Activated CD8-positive, alpha-beta memory T cell treated with anti-CD3 and anti-CD28 coated beads, Interleukin-2, amount 50 U/mL, for 4 hours (primary cell): Measurements from ENCODE around the gene CCDC9B.

Source experiments
- DNase-seq: peaks from one replicate; pipeline ENCODE4 v3.0.0-alpha.2; 2020

Gene CCDC9B

DNA sequence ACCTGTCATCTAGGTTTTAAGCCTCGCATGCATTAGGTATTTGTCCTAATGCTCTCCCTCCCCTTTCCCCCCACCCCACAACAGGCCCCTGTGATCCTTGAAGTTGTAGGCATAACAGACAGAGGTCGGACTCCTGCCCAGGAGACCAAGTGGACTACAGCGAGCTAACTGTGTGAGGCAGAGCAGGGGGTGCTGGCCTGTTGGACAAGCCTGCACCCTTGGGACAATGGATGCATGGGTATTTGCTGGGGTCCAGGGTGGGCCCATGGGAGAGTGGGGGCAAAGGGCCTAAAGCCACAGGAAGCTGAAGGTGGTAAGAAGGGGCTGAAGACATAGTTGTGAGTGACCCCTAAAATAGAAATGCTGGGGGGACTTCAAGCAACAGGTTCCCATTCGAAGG is 35.5 kb downstream of the CCDC9B start:
- DNase-seq = no peak

DNA sequence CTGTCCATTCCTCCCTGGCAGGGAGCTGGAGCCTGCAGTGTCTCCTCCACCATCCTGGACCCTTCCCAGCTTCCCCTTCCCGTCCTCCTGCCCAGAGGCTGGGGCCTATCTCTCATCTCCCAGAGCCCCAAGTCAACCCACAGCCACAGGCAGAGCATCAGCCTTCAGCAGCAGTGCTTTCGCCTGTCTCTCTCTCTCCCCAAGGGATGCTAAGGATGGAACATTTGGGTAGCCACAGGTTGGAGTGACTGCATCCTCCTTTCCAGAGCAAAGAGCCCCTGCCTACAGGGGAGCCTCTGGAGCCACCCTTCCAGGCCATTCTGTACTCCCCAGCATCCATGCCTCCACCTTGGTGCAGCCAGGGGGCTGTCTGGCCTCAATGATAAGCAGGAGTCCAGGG is 37.2 kb downstream of the CCDC9B start:
- no peak for DNase-seq

DNA sequence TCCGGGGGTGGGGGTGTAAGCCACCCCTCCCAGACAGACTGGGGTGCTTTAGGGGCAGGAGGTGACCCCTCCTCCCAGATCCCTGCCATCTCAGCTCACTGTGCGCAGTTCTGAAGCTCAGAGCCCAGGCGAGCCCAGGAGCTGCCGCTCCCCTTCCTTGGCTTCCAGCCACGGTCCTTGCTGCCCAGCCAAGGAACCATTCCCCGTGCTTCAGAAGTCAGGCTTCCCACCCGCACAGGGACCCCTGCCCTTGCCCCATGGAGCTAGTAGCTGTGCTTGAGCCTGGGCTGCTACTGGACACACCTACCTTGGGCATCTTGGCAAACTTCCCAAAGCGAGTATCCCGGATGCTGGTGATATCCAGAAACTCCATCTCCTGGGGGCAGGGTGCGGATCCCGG is 37.8 kb downstream of the CCDC9B start:
- no peak for DNase-seq

DNA sequence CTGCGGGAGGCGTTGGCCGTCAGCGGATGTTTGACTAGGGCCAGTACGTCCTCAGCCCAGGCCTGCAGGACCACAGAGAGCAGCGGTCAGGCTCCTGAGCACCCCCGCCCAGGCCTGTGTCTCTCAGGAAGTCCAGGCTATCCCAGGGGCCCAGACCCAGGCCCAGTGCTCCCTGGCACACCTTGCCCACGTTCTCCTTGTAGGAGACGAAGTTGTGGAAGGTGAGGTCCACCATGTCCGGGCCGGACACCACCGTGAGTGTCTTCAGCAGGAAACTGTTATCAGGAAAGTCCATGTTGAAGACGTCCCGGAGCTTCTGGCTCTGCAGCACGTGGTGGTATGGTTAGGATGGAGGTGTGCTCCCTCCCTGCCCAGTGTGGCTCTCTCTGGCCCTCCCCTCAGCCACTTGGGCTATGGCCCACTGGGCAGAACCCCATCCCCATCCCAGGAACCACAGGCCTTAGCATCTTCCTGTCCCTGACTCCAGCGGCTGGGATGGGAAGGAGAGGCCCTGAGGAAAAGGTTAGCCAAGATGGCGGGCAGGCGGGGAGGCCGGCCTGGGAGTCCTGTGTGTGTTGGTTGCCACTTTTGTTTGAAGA is 38.4 kb downstream of the CCDC9B start:
- no peak for DNase-seq

DNA sequence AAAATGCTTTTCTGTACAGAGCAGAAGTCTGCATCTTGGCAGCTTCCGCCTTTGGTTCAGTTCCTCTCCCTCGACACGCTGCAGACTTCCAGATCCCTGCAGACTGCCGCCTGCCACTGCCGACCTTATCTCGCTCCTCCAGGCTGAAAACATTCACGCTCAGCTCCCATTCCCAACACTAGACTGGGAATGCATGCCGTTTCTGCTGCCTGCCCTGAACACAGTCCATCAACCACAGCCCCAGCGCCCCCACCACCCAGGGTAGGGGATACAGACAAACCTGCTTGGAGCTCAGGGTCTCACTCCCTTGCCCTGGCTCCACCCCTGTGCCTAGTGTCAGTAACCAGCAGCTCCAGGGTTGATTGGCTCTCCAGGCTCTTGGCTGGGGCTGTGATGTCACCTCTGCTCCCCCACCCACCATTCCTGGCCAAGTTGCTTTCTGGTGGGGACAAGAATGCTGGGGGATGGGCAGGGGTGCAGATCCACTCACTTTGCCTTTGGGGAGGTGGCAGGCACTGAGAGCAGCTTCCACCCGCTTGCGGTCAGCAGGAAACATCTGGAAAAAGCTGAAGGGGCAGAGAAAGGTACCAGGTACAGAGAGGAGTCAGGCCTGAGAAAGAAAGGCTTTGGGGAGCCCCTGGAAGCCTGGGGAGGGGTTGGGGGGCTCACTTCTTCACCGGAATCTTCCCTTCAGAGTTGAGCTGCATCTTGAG is 39.1 kb downstream of the CCDC9B start:
- no peak for DNase-seq

DNA sequence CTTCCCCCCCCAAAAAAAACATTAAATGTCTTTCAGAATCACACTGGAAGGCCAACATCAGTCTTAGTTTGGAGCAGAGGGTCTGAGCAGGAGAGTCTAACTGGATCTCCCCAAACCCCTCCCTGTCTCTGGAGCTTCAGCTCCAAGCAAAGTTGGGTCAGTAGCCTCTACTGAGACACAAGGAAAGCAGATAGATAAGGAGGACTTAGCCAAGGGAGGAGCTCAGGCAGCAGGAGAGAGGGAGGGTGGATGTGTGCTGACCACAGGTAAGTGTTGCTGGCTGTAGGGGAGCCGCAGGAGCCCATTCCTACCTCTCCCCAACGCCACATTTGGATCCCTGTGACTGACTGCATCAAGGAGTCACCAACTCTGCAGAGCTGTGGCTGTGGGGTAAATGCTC is 40.0 kb downstream of the CCDC9B start:
- no peak for DNase-seq

DNA sequence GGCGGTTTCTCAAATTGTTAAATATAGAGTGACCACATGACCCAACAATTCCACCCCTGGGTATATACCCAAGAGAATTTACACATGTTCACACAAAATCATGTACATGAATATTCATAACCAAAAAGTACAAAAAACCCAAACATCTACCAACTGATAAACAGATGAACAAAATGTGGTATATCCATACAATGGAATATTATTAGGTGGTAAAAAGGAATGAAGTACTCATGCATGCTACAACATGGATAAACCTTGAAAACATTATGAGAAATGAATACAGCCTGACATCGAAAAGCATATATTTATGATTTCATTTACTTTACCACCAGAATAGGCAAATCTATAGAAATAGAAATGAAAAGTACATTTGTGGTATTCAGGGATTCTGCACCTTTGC is 40.4 kb downstream of the CCDC9B start:
- no peak for DNase-seq

DNA sequence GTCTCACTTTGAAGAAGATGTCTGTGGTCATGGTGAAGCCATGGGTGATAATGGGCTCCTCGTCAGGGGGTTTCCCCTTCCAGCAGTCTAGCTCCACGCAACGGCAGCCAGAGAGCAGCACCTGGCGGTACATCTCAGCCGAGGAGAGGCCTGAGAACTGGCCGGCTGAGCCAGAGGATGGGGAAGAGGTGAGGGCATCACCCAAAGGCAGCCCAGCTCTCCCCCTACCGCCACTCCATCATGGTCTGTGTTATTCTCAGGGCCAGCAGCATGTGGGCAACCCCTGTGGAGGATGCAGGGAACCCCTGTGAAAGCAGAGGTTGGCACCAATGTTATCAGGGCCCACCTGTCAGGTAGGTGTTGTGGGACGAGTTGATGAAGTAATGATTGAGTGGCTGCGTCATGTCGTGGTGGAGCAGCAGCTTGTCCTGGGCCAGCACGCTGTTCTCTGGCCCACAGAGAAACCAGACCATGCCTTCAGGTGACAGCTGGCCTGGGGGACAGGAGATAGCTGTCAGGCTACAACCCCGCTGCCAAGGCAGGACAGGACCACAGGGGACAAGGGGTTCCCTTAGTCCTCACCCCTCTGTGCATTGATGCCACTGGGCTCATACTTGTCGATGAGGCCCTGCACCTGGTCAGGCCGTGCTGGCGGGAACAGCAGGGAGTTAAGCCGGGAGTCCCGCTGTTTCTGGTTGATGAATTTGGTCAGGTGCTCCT is 42.4 kb downstream of the CCDC9B start:
- DNase-seq = no peak

DNA sequence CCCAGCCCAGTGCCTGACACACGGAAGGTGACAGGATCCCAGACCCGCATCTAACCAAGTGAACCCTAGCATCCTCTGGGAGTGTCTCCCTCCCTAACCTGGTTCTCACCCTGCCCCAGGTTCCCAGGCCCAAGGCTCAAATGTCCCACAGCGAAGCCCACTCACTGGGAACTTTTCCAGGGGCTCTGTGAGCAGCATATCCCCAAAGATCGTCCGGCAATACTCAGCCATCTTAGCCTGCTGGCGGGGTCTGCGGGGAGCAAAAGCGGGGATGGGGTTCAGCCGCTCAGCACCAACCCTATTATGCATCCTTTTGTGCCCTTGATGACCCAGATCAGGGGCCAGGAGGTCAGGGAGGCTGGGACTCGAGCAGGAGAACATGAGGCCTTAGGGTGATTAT is 43.4 kb downstream of the CCDC9B start:
- no peak for DNase-seq

DNA sequence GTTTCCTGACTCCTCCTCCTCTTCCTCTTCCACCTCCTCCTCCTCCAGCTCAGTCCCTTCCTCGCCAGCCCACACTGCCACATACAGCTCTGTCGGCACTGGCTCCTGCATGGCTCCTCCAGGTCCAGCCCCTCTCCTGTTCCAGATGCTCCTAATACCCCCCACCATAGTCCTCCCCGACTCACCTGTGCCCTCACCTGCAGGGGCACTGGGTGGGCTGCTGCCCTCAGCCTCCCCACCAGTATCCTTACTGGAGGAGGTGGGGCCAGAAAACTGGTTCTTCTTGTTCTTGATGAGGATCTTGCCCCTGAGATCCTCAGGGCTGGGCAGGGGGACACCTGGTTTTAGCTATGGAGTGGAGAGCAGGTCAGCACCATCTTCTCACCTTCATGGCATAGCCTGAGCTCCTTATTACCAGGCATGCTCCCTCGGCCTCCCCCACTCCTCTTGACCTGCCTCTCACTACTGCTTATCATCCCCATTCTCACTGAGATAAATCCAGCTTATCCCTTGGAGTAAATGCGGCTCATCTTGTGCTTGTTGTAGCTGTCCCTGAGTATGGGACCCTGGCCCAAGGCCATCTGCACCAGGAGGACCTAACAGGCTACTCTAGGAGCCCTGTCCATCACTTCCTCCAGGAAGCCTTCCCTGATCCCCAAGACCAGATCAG is 44.0 kb downstream of the CCDC9B start:
- no peak for DNase-seq

DNA sequence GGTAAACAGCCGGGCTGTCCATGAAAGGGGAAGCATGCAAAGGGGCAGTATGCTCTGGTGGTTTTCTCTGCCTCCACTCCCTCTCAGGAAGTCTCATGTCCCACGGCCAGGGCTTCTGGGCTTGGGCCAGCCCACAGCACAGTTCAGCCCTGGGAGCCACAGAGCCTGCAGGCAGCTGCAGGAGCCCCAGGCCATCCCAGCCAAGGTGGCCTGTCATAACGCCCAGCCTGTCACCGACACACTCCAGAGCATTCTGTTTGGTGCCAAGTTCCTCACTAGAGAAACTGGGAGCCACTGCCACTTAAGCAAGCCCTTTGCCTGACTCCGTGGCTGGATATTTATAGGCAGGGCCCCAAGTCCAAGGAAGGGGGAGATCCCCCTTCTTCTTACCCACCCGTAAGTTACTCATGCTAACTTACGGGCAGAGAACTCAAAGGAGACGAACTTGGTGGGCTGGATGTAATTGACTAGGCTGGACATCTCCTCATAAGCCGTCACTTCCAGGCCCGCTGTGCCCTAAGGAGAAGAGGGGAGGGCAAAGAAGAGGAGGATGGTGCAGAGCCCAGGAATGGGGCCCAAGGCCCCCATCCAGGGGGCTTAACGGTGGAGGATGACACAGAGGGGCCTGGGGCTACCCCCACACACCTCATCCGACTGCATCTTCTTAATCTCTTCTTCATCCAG is 44.7 kb downstream of the CCDC9B start:
- no peak for DNase-seq

DNA sequence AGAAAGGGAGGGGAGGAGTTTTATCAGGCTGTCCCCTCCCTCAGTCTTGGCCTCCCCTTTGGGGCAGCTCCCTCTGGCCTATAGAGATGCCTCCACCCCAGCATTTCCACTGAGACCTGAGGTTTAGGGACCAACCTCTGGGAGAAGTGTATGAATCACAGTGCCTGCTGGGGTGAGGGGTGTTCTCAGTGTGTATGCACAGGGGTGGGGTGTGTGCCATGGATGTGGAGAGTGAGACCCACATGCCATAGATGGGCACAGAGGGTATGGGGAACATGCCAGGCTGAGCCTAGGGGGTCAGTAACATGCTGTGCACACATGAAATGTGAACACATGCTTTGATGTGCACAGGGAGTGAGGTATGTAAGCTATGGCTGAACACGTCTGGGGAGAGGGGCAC is 45.4 kb downstream of the CCDC9B start:
- no peak for DNase-seq

DNA sequence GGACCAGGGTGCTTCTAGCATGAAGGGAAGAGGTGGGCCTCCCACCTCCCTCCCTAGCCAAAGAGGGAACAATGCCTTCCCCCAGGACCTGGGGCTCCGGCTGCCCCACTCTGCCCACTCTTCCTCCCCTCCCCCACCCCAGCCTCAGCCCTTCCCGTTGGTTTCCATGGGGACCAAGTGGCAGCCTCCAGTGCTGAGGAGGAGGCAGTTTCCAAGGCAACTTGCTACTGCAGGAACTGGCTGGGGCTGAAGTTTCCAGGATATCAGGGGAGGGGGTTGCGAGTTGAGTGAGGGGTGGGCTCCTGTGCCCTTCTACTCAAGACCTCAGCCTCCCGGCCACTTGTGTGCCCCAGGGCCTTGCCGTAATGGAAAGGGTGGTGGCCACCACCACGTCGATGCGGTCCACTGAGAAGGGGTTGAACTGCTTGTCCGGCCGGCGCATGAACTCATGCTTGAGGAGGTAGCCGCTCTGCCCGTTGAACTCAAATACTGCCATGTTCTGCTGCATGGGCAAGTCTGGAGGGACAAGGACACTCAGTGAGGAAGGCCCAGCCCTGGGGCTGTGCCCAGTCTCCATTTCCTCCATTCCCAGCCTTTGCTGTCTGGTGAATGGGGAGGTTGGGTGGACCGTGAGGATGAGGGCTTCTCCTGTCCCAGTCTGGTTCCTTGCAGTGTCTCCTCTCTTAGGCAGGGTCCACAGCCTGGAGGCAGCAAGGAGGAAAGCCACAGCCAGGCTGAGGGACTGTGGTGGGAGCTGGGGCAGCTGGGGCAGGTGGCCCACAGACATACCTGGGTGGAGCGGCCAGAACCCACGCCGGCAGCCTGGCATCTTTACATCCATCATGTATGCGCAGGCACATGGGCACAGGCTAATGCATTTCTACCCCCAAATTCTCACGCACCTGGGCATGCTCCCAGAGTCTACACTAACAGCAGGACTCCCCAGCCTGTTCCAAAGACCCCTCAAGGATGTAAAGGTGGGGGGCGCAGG is 46.5 kb downstream of the CCDC9B start:
- no peak for DNase-seq

DNA sequence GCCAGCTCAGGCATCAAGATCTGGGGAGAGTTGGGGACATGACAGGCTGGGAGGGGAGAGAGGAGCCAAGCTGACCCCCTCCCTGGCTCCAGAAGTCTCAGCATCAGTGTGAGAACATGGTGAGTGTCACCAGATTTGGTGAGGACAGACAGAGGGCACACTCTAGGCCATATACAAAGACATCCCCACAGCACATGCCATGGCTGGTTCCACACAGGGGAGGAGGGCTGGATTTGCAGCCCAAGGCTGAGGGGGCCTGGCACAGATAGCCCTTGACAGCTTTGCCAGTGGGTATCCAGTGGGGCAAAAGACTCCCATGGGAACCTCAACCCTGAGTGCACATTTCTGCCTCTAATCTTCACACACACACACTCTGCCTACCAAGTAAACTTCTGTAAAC is 47.7 kb downstream of the CCDC9B start:
- DNase-seq = no peak

DNA sequence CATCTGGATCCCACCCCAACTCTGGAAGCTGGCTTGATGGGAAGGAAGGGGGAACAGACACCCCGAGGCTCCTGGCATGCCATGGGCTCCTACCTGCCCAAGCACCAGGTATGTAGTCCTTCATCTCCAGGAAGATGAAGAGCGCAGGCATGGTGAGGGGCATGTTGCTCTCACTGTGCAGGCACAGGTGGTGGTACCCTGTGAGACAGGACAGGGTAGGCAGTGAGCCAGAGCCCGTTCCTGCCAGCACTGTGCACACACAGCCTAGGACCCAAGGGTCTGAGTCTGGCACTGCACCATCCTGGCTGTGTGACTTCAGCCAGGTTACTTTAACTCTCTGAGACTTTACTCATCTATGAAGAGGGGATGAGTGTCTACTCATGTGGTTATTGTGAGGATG is 48.5 kb downstream of the CCDC9B start:
- no peak for DNase-seq

DNA sequence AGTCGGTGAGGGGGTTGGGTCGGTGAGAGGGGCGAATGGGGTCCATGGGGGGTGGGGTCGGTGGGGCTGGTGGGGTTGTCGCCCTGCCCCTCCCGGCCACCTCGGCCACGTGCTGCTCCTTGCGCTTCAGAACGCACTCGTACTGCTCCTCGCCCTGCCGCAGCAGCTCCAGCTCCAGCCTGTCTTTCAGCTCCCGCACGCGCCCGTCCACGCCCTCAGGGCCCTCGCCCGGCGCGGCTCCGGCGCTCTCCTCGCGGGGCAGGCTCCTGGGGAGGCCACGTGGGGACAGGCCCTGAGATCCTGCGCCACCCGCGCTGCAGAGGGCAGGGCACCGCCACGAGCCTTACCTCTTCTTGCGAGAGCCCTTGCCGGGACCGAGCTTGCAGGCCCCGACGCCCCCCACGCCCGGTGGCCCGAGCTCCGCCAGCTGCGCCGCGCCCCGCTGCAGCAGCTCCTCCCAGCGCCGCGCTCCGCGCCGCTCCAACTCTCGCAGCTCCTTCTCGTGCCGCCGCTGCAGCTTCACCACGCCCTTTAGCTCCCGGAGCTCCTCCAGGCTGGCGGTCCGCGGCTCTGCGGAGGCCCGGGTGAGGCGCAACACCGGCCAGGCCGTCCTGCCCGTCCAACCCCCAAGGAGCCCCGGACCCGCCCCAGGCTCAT is 49.7 kb downstream of the CCDC9B start:
- no peak for DNase-seq

DNA sequence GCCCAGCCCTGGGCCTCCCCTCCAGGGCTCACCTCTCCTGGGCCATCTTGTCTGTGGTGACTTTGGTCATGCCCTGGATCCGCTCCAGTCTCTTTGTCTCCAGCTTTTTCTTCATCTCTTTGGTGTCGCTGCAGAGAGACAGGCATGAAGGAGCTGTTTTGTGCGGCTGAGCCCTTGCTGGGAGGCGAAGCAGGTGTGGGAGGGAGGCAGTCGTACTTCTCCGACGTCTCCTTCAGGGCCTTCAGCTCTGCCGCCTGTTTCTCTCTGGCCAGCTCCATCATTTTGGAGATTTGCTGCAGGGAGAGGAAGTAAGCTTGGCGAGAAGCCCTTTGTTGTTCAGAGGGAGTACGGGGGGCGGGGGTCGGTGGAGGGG is 50.2 kb downstream of the CCDC9B start:
- DNase-seq = no peak

DNA sequence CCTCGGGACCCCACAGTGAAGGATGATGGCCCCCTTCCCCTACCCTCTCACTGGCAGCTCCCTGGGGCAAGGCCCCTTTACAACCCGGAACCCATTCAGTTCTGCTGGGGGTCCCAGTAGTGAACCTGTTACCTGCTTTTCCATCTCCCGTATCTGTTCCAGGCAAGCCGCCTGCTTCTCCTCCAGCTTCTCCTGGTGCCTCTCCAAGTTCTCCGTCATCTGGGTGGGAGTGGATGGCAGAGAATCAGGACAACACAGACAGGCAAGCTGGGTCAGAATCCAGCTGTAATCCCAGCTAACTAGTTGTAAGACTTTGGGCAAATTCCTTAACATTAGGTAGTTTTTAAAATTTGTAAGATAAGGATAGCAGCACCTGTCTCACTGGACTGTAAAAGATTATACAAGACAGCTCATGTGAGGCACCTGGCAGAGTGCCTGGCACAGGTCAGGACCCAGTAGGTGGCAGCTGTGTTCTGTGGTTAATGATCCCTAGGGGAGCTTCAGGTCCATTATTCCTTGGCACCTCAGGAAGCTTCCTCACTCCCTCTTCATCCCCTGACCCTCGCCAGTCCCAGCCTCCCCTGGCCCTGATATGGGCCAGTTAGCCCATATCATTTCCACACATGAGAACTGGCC is 51.5 kb downstream of the CCDC9B start:
- DNase-seq = no peak

DNA sequence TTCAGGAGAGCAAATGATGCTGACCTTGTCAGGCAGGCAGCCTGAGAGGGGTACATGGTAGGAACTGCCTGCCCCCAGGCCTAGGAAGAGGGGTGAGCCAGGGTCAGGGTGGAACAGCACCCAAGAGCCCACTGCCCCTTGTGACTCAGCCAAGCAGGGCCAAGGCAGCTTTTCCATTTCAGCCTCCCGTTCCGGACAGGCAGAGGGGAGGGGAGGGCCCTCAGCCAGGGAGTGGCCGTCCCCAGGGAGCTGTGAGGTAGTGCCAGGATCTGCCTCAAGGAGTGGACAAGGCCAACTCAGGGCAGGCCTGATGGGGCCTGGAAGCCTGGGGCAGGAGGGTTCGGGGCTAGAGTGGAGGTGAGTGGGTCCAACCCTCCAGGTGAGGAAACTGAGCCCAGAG is 52.8 kb downstream of the CCDC9B start:
- no peak for DNase-seq

DNA sequence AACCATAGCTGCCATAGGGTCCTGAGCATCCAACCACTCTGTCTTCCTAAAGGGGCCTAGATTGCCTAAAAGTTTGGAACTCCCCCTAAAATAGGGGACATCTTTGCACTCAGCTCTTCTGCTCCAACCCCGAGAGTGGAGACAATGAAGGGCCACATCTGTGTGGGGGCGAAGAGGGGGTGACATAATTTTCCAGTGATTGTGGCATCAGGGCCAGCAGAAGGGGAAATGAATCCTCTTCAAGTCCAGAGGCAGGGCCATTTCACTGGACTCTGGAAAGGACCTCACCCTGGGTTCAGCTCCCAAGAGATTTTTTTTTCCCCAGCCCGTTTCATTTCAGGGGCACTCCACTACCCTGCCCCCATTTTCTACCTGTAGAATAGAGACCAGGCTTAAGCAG is 53.2 kb downstream of the CCDC9B start:
- DNase-seq = no peak

DNA sequence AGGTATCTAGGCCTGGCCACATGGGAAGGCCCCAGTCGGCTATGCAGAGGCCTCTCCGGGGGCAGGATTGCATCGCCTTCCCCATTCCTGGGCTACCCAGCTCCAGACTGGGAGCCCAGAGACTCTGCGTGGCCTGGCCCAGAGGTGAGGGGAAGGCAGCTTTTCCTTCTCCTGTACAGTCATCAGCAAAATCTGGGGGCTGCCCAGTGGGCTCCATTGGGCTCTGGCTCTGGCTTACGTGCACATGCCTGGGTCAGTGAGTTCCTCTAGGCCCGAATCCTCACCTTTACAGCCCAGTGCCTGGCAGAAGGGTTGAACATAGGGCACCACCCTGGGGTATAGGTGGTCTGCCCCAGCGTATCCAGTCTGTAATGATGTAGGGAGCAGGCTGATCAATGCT is 53.9 kb downstream of the CCDC9B start:
- no peak for DNase-seq
